ENCODE results near the gene ANXA9.
A peak's percentile ranks its signal among the peaks of the same experiment; 100 is the strongest.

ANXA9 gene

GRCh38 chr1:150981805-150982712 lies at the start of gene ANXA9:
TSS of gene ANXA9 (plus strand) at chr1:150982292. CDS start at chr1:150983106, 814 bp downstream.
- H3K4me3 ChIP-seq (ENCODE audit: low read length in 2 of 2), result no peak within 1 kb of the TSS
- peaks cover 8% of the 10 kb centered on the region for H3K4me1 ChIP-seq (ENCODE audit: control insufficient read depth, insufficient read depth, low read length)
- H3K9ac ChIP-seq (ENCODE audit: low read length in 2 of 2), result no peak within 1 kb of the TSS
- no peak within 1 kb of the TSS for H3K27ac ChIP-seq (ENCODE audit: low read length)
- no peaks in the 10 kb centered on the region for H3K9me3 ChIP-seq (ENCODE audit: control insufficient read depth in 2 of 2, low read length in 2 of 2)
- H3K27me3 ChIP-seq (ENCODE audit: control insufficient read depth in 1 of 2, insufficient read depth in 2 of 2, low read length in 2 of 2), result no peaks in the 10 kb centered on the region
- no peaks in the 10 kb centered on the region for H3K36me3 ChIP-seq (ENCODE audit: control insufficient read depth in 2 of 2, insufficient read depth in 2 of 2, low read length in 2 of 2)

DNA sequence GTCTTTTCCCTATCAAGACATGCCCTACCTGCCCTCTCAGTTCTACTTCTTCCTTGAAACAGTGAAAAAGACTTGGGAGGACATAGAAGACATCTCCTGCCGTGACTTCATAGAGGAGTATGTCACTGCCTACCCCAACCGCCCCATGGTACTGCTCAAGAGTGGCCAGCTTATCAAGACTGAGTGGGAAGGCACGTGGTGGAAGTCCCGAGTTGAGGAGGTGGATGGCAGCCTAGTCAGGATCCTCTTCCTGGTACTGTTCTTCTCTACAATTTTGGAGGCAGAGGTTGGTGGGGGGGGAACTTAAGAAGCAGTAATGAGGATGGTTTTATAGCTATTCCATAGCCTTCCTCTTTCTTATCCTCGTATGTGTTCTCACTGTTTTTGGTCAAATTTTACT lies 37.2 kb upstream of the ANXA9 start:
- no peak overlapping the region for H3K27ac ChIP-seq (ENCODE audit: low read length)
- H3K4me3 ChIP-seq (ENCODE audit: low read length in 2 of 2), result no peak overlapping the region
- no peaks in the 10 kb centered on the region for H3K4me1 ChIP-seq (ENCODE audit: control insufficient read depth, insufficient read depth, low read length)
- H3K9ac ChIP-seq (ENCODE audit: low read length in 2 of 2), result no peak overlapping the region
- no peaks in the 10 kb centered on the region for H3K27me3 ChIP-seq (ENCODE audit: control insufficient read depth in 1 of 2, insufficient read depth in 2 of 2, low read length in 2 of 2)
- peaks cover 58 to 61% of the 10 kb centered on the region in 2 donors for H3K36me3 ChIP-seq (ENCODE audit: control insufficient read depth in 2 of 2, insufficient read depth in 2 of 2, low read length in 2 of 2)
- H3K9me3 ChIP-seq (ENCODE audit: control insufficient read depth in 2 of 2, low read length in 2 of 2), result no peaks in the 10 kb centered on the region

DNA sequence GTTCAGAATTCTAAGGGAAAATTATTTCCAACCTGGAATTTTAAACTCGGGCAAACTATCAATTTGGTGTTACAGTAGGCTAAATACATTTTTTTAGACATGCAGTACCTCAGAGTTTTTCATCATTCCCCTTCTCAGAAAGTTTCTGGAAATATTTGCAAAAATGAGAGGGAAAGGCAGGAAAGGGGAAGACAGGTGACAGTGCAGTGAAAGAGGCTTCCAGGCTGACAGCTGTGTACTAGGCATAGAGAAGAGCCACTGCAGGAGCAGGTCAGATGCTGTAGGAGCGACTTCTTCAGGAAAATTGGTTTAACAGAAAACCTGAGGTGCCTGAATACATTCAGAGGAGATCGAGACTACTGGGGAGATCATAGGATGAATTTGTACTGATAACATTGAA lies 27.4 kb upstream of the ANXA9 start:
- Histone ChIP-seq H3K4me3 (ENCODE audit: low read length in 2 of 2) (no peak overlapping the region), H3K27ac (ENCODE audit: low read length) (no peak overlapping the region), H3K27me3 (ENCODE audit: control insufficient read depth in 1 of 2, insufficient read depth in 2 of 2, low read length in 2 of 2) (no peaks in the 10 kb centered on the region), H3K9ac (ENCODE audit: low read length in 2 of 2) (no peak overlapping the region), H3K9me3 (ENCODE audit: control insufficient read depth in 2 of 2, low read length in 2 of 2) (no peaks in the 10 kb centered on the region), H3K36me3 (ENCODE audit: control insufficient read depth in 2 of 2, insufficient read depth in 2 of 2, low read length in 2 of 2) (peaks cover 33 to 53% of the 10 kb centered on the region in 2 donors), H3K4me1 (ENCODE audit: control insufficient read depth, insufficient read depth, low read length) (no peaks in the 10 kb centered on the region)

- H3K4me1 ChIP-seq (ENCODE audit: control insufficient read depth, insufficient read depth, low read length), result no peaks in the 10 kb centered on the region
- no peak overlapping the region for H3K9ac ChIP-seq (ENCODE audit: low read length in 2 of 2)
- H3K27me3 ChIP-seq (ENCODE audit: control insufficient read depth in 1 of 2, insufficient read depth in 2 of 2, low read length in 2 of 2), result no peaks in the 10 kb centered on the region
- H3K4me3 ChIP-seq (ENCODE audit: low read length in 2 of 2), result no peak overlapping the region
- H3K36me3 ChIP-seq (ENCODE audit: control insufficient read depth in 2 of 2, insufficient read depth in 2 of 2, low read length in 2 of 2), result peaks cover 33 to 54% of the 10 kb centered on the region in 2 donors
- no peaks in the 10 kb centered on the region for H3K9me3 ChIP-seq (ENCODE audit: control insufficient read depth in 2 of 2, low read length in 2 of 2)
- no peak overlapping the region for H3K27ac ChIP-seq (ENCODE audit: low read length)
Observed at GRCh38 chr1:150955280-150955679, 26.8 kb upstream of the ANXA9 start.

GRCh38 chr1:150957666-150958065 lies 24.4 kb upstream of the ANXA9 start:
- H3K27me3 ChIP-seq (ENCODE audit: control insufficient read depth in 1 of 2, insufficient read depth in 2 of 2, low read length in 2 of 2), result no peaks in the 10 kb centered on the region
- H3K9me3 ChIP-seq (ENCODE audit: control insufficient read depth in 2 of 2, low read length in 2 of 2), result no peaks in the 10 kb centered on the region
- no peak overlapping the region for H3K9ac ChIP-seq (ENCODE audit: low read length in 2 of 2)
- H3K36me3 ChIP-seq (ENCODE audit: control insufficient read depth in 2 of 2, insufficient read depth in 2 of 2, low read length in 2 of 2), result peaks cover 39 to 57% of the 10 kb centered on the region in 2 donors
- no peak overlapping the region for H3K27ac ChIP-seq (ENCODE audit: low read length)
- H3K4me3 ChIP-seq (ENCODE audit: low read length in 2 of 2), result no peak overlapping the region
- no peaks in the 10 kb centered on the region for H3K4me1 ChIP-seq (ENCODE audit: control insufficient read depth, insufficient read depth, low read length)

GRCh38 chr1:150960646-150961045 lies 21.4 kb upstream of the ANXA9 start:
- no peak overlapping the region for H3K9ac ChIP-seq (ENCODE audit: low read length in 2 of 2)
- no peak overlapping the region for H3K4me3 ChIP-seq (ENCODE audit: low read length in 2 of 2)
- H3K9me3 ChIP-seq (ENCODE audit: control insufficient read depth in 2 of 2, low read length in 2 of 2), result no peaks in the 10 kb centered on the region
- H3K36me3 ChIP-seq (ENCODE audit: control insufficient read depth in 2 of 2, insufficient read depth in 2 of 2, low read length in 2 of 2), result peaks cover 52 to 59% of the 10 kb centered on the region in 2 donors
- H3K4me1 ChIP-seq (ENCODE audit: control insufficient read depth, insufficient read depth, low read length), result no peaks in the 10 kb centered on the region
- H3K27ac ChIP-seq (ENCODE audit: low read length), result no peak overlapping the region
- H3K27me3 ChIP-seq (ENCODE audit: control insufficient read depth in 1 of 2, insufficient read depth in 2 of 2, low read length in 2 of 2), result no peaks in the 10 kb centered on the region

DNA sequence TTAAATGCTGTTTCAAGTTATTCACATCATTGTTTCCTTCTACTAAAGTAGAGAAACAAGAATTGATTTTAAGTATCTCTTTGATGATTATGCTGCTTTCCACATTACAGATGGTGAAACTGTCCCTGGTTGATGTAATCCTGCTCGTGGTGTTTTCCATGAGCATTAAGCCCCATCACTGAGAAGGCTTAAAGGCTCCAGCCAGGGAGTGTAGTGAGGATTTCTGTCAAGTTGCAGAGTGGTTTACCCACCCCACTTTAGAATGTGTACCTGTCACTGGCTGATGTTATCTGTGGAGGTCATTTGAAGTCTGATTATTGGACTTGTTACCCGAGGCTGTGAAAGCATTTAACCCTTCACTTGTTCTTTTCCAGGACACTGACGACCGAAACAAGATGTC lies 20.3 kb upstream of the ANXA9 start:
- H3K27ac ChIP-seq (ENCODE audit: low read length), result no peak overlapping the region
- no peak overlapping the region for H3K4me3 ChIP-seq (ENCODE audit: low read length in 2 of 2)
- no peaks in the 10 kb centered on the region for H3K4me1 ChIP-seq (ENCODE audit: control insufficient read depth, insufficient read depth, low read length)
- no peaks in the 10 kb centered on the region for H3K27me3 ChIP-seq (ENCODE audit: control insufficient read depth in 1 of 2, insufficient read depth in 2 of 2, low read length in 2 of 2)
- no peak overlapping the region for H3K9ac ChIP-seq (ENCODE audit: low read length in 2 of 2)
- peaks cover 63 to 69% of the 10 kb centered on the region in 2 donors for H3K36me3 ChIP-seq (ENCODE audit: control insufficient read depth in 2 of 2, insufficient read depth in 2 of 2, low read length in 2 of 2)
- no peaks in the 10 kb centered on the region for H3K9me3 ChIP-seq (ENCODE audit: control insufficient read depth in 2 of 2, low read length in 2 of 2)

- H3K36me3 ChIP-seq (ENCODE audit: control insufficient read depth in 2 of 2, insufficient read depth in 2 of 2, low read length in 2 of 2), result peaks cover 76 to 80% of the 10 kb centered on the region in 2 donors
Observed at GRCh38 chr1:150963321-150964163, 18.6 kb upstream of the ANXA9 start.

GRCh38 chr1:150964164-150964489 lies 18.0 kb upstream of the ANXA9 start:
- peak overlapping the region in 1 of 2 donors; percentile 13 for H3K9ac ChIP-seq (ENCODE audit: low read length in 2 of 2)
- H3K27me3 ChIP-seq (ENCODE audit: control insufficient read depth in 1 of 2, insufficient read depth in 2 of 2, low read length in 2 of 2), result no peaks in the 10 kb centered on the region
- H3K27ac ChIP-seq (ENCODE audit: low read length), result no peak overlapping the region
- no peak overlapping the region for H3K4me3 ChIP-seq (ENCODE audit: low read length in 2 of 2)
- H3K36me3 ChIP-seq (ENCODE audit: control insufficient read depth in 2 of 2, insufficient read depth in 2 of 2, low read length in 2 of 2), result peaks cover 75 to 79% of the 10 kb centered on the region in 2 donors
- H3K9me3 ChIP-seq (ENCODE audit: control insufficient read depth in 2 of 2, low read length in 2 of 2), result no peaks in the 10 kb centered on the region
- H3K4me1 ChIP-seq (ENCODE audit: control insufficient read depth, insufficient read depth, low read length), result no peaks in the 10 kb centered on the region

More at GRCh38 chr1:150963321-150964163, 18.6 kb upstream of the ANXA9 start:
- Histone ChIP-seq H3K9me3 (ENCODE audit: control insufficient read depth in 2 of 2, low read length in 2 of 2) (no peaks in the 10 kb centered on the region), H3K27me3 (ENCODE audit: control insufficient read depth in 1 of 2, insufficient read depth in 2 of 2, low read length in 2 of 2) (no peaks in the 10 kb centered on the region), H3K4me3 (ENCODE audit: low read length in 2 of 2) (no peak overlapping the region), H3K9ac (ENCODE audit: low read length in 2 of 2) (no peak overlapping the region), H3K27ac (ENCODE audit: low read length) (no peak overlapping the region), H3K4me1 (ENCODE audit: control insufficient read depth, insufficient read depth, low read length) (no peaks in the 10 kb centered on the region)

GRCh38 chr1:150965605-150966004 lies 16.5 kb upstream of the ANXA9 start:
- Histone ChIP-seq H3K27ac (ENCODE audit: low read length) (no peak overlapping the region), H3K36me3 (ENCODE audit: control insufficient read depth in 2 of 2, insufficient read depth in 2 of 2, low read length in 2 of 2) (peaks cover 66 to 69% of the 10 kb centered on the region in 2 donors), H3K27me3 (ENCODE audit: control insufficient read depth in 1 of 2, insufficient read depth in 2 of 2, low read length in 2 of 2) (no peaks in the 10 kb centered on the region), H3K9me3 (ENCODE audit: control insufficient read depth in 2 of 2, low read length in 2 of 2) (no peaks in the 10 kb centered on the region), H3K4me3 (ENCODE audit: low read length in 2 of 2) (no peak overlapping the region), H3K4me1 (ENCODE audit: control insufficient read depth, insufficient read depth, low read length) (peaks cover 11% of the 10 kb centered on the region), H3K9ac (ENCODE audit: low read length in 2 of 2) (no peak overlapping the region)

All from stomach smooth muscle (tissue), 2 donors.